HG03378 (cell line): ENCODE measurements around the gene ARMC6.
"Not testable (repeated sequence)": the region's sequence is repeated elsewhere in the genome, so short reads cannot be mapped to it uniquely, and the experiment has no call there.

Source experiments
- ATAC-seq: cut with Tn5 transposase; IDR thresholded peaks from one replicate; pipeline ENCODE4 v1.9.1; 2021; ENCODE audit warnings: mild to moderate bottlenecking, moderate library complexity; ENCODE audit not compliant: unreplicated experiment

The ARMC6 gene

DNA sequence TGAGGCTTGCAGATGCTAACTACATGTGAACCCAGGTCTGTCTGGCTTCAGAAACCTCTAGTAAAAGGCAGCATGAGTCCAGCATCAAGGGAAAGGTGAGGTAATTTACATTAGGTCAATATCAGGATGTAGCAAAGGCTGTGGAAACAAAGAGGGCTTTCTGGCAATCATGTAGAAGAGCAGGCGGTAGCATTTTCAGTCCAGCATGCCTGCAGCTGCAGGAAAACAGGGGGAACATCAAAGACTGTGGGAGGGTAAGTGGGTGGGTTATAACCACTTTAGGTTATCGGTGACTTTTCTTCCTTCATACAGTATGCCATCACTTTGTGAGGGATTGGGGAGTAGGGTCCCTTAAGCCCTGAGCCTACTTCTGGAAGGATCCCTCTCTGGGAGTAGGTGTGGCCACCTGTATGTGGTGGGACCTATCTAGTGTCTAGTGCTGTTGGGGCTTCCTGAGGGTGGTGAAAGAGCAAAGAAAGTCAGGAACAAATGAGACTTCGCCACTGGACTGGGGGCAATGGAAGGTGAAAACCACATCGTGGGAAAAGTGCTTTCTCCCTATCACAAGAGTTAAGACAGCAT, 10.9 kb upstream of the ARMC6 start:
- no peak for ATAC-seq

DNA sequence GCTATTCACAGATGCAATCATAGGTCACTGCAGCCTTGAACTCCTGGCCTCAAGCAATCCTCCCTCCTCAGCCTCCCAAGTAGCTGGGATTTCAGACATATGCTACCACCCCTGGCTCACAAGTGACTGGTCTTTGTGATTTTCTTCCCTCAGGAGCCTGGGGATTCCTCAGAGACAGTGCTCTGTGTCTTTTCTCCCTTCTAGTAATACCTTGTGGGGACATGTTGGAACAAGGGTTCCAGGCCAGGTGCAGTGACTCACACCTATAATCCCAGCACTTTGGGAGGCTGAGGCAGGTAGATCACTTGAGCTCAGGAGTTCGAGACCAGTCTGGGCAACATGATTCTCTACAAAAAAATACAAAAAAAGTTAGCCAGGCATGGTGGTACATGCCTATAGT, 10.0 kb upstream of the ARMC6 start:
- not testable (repeated sequence) for ATAC-seq

DNA sequence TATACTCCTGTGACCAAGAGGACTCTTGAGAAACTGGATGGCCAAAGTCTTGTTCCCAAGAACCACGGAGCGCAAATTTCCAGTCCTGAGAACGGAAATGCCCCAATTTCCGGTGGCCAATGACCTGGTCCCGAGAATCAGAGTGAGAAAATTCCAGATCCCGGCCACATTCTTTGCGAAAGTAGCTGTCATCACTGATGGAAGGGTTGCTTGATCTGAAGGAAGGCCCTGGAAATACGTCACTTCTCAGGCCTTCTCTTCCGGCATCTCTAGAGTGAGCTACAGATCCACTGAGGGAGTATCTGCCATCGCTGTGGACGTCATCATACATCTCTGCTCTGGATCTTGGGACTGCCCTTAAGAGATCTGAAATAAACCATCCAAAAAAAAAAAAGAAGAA, 7.5 kb upstream of the ARMC6 start:
- ATAC-seq = no peak

DNA sequence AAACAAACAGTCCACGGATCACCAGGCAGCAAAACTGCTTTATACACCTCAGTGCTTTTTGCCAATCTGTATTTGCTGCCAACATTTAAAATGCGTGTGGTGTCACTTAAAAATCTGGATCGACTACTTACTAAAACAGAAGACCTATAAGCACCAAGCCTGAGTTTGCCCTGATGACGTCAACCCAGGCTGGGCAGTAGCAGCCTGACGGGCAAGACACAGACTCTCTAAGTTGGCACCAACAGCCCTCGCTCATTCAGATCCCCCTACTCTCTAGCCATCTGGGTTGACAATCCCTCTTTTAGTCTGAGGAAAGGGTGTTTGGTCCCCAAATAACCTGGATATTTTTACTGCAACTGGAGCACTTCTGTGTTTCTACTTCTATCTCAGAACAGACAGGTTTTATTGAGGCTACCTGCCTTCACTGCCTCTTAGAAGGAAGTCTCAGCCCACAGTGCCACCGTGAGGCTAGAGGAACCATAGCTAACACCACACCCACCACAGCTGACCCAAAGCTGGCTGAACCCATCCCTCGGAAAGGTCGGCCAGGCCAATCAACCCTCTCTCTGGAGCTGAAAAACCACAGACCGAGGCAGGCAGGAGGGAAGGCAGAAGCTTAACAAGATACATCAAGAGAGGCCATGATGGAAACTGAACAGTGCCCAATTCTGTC, 7.0 kb upstream of the ARMC6 start:
- ATAC-seq = no peak

DNA sequence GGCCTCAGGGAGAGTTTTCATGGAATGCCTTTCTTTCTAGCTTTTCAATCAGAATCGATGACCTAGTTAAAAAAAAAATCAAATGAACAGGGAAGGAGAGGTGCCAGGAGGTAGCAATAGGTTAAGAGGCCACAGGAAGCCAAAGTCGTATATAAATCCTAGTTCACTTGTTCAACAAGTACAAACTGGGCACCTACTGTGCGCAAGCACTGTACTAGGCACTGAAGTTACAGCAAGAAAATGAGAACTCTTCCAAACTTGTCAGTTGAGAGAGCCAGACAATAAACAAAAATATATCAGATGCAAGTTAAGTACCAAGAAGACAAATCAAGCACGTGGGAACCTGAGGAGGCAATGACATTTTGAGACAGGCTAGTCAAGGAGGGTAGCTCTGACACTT, 6.2 kb upstream of the ARMC6 start:
- ATAC-seq = no peak

DNA sequence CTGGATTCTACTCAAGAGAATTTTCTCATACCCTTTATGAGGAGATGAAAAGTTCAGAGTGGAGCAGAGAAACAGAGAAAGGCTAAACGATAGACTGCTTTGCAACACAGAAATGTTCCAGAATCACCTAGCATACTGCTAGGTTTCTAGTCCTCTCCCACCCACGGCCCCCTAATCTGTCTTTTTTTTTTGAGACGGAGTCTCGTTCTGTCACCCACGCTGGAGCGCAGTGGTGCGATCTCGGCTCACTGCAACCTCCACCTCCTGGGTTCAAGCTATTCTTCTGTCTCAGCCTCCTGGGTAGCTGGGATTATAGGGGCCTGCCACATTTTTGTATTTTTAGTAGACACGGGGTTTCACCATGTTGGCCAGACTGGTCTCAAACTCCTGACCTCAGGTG, 4.9 kb upstream of the ARMC6 start:
- ATAC-seq = no peak

DNA sequence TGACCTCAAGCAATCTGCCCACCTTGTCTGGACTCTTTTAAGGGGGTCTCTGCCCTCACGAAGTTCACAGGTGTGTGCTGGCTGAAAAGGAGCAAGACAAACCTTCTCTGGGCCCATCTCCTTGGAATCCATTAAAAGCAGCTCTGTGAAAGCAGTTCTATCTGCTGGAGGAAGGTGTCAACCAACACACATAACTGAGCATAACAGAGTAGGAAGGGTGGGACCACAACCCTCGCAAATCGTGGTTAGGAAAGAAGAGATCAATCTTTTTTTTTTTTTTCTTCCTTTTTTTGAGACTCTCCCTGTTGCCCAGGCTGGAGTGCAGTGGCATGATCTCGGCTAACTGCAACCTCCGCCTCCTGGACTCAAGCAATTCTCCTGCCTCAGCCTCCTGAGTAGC, 1.5 kb upstream of the ARMC6 start:
- ATAC-seq = no peak

DNA sequence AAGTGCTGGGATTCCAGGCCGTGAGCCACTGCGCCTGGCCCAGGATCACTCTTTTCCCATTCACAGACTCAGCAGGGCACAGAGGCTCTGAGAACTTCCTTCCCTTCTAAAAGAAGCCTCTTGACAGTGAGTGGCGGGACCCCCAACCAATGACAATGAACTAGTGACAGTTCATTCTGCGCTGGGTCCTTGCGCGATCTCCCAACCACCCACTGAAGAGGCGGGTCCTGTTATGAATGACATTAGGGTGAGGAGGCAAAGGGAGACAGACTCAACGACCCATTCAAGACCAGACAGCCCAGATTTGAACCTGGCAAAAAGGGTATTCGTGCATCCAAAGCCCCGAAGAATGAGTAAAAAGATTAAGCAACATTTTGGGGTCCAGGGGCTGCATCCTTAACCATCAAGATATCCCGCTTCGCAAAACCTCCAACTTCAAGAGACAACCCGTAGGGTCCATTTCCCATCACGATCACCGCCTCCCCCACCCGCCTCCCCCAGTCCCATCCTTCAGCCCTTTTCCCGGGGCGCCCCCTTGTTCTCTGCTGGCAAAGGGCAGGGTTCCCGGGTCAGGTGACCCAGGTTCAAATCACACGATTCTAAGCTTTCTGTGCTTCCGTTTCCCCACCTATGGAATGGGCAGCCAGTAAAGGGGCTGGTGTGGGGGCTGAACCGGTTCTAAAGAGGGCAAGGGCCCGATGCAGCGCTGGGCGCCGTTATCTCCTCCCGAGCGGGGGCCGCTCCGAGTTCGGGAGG, 805 bp upstream of the ARMC6 start:
- no peak for ATAC-seq

DNA sequence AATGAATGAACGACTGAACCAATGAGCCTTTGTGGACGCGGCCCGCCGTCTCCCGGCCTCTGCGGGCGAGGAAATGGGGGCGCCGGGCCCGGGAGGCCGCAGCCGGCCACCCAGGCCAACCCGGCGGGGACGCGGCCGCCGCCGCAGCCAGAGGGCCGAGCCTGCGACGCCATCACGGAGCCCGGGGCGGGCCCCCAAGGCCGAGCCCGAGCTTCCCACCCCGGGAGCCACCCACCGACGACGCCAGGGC, 302 bp upstream of the ARMC6 start:
- ATAC-seq = peak; percentile 19

DNA sequence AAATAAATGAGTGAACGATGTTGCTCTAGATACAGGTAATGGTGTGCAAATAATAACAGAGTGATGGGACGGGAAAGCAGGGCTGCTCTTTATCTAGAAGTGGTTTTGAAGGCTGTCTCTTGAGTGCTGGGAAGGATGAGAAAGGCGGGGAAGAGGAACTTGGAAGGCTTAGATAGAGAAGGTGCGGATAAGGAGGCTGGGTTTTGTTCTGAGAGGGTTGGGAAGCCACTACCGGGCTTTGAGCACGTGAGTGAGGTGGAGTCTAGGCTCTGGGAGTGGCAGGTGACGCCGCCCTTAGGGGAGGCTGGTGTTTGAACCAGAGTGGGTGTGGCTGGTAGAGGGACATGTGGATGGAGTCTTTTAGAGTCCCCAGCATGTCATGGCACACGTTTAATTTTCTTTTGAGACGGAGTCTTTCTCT, 811 bp downstream of the ARMC6 start:
- peak; percentile 47 for ATAC-seq

DNA sequence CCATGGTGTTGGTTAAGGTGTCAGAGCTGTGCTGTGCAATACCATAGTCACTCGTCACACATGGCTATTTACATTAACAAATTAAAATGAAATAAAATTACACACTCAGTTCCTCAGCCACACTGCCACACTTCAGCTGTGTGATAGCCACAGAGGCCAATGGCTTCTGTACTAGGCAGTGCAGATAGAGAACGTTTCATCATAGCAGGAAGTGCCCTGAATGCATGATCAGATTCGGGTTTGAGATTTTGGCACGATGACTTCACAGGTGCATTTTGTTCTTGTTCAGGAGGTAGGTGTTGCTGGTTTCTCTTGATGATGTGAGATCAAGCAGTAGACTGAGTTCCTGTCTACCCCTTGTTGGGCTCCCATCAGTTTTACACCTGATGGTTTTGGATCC, 6.5 kb downstream of the ARMC6 start:
- ATAC-seq = no peak

DNA sequence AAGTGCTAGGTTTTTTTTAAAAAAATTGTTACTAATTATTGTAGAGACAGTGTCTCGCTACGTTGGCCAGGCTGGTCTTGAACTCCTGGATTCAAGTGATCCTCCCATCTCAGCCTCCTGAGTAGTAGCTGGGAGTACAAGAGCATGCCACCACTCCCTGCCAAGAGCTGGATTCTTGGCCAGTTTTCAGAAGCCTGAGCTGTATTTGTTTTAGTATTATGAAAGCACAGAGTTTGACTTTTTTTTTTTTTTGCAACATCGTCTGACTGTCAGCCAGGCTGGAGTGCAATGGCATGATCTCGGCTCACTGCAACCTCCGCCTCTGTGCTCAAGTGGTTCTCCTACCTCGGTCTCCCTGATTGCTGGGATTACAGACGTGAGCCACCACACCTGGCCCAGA, 7.0 kb downstream of the ARMC6 start:
- no peak for ATAC-seq

DNA sequence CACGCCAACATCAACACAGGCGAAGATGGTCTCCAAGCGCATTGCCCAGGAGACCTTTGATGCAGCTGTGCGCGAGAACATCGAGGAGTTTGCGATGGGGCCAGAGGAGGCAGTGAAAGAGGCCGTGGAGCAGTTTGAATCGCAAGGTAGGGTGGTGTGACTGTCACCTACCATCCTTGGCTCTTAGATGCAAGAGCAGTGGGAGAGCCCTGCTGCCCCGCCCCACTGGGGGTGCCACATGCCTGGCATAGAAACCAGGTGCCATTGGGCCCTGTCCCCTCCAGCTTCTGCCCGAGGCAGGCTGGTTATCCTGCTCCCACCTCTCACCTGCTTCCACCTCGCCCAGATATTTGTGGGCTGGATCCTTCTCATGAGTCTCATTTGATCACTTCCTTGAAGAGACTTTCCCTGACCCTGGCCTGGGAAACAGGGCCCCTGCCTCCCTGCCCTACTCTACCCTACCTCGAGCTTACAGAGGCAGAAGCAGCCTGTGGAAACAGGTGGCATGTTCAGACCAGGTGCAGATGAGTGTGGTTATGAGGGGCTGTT, 9.4 kb downstream of the ARMC6 start:
- no peak for ATAC-seq

DNA sequence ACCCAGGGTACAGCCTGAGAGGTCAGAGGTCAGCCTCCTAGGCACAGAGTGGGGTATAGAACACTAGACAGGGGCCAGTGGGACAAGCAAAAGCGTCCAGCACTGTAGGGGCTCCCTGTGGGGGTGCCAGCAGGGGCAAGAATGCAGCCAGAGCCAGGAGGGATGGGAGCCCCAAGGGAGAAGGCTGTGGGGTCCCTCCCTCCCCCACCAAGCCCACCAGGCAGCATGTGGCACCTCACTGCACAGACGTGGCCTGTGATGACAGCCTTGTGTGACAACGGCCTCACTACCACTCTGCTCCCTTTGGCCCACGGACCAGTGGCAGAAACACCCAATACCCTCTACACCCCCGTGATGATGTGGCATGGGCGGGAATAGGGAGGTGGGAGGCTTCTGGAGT, 10.1 kb downstream of the ARMC6 start:
- no peak for ATAC-seq

DNA sequence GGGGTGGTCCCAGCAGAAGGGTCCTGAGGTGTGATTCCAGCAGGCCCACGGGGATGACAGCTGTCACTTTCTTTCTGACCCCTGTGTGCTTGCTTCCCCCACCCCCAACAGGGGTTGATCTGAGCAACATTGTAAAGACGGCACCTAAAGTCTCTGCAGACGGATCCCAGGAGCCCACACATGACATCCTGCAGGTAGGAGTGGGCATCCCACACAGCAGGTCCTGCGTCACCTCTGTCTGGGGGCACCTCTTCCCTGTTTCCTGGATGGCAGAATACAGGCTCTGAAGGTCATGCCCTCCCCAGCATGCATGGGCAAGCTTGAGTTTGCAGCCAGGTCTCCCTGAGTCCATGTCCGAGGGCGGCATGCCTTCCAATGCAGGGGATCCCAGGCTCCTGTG, 10.5 kb downstream of the ARMC6 start:
- no peak for ATAC-seq

DNA sequence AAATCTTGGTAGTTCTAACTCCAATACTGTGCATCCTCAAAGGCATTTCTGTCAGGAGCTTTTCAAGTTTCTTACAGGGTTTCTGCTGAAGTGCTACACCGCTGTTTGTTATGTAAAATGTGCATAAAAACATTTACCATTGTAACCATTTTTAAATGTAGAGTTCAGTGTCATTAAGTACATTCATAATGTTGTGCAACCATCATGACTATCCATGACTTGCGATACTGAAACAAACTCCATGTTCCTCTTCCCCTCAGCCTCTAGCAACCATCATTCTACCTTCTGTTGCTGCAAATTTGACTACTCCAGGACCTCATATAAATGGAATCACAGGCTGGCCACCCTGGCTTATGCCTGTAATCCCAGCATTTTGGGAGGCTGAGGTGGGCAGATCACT, 16.0 kb downstream of the ARMC6 start:
- no peak for ATAC-seq

DNA sequence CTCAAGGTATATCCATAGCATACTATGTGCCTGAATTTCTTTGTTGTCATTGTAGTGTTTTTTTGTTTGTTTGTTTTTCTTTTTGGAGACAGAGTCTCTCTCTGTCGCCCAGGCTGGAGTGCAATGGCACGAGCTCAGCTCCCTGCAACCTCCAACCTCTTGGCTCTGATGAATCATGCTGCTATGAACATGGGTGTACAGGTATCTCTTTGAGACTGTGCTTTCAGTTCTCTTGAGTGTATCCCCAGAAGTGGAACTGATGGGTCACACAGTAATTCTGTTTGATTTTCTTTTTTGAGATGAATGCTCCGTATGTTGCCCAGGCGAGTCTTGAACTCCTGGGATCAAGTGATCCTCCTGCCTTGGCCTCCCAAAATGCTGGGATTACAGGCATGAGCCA, 16.7 kb downstream of the ARMC6 start:
- ATAC-seq = no peak

DNA sequence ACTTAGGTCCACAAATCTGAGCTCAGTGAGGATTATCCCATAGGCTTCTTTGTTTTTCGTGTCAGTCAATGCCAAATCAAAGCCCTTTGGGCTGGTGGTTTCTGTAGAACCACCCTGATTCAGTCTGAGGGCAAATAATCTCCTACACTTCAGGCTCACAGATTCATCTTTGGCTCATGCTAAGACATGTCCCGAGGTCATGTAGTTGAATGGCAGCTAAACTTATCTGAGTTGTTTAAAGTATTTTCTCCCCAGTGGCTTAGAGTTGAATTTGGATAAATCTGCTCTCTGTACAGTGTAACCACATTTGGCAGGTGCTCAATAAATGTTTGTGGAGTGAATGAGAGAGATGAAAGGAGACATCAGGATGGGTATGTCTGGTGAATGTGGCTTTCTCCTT, 17.3 kb downstream of the ARMC6 start:
- no peak for ATAC-seq

DNA sequence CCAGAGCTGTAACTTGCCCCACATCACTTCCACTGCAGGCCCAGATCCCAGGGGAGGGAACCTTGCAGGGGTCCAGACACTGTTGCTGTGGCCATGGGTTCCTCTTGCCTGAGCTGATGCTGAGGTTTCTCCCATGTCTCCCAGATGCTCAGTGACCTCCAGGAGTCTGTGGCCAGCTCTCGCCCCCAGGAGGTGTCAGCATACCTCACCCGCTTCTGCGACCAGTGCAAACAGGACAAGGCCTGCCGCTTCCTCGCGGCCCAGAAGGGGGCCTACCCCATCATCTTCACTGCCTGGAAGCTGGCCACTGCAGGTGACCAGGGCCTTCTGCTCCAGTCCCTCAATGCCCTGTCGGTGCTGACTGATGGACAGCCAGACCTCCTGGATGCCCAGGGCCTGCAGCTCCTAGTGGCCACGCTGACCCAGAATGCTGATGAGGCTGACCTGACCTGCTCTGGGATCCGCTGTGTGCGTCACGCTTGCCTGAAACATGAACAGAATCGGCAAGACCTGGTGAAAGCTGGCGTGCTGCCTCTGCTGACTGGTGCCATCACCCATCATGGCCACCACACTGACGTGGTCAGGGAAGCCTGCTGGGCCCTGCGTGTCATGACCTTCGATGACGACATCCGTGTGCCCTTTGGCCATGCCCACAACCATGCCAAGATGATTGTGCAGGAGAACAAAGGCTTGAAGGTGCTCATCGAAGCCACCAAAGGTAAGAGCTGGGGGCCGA, 18.2 kb downstream of the ARMC6 start:
- ATAC-seq = no peak

DNA sequence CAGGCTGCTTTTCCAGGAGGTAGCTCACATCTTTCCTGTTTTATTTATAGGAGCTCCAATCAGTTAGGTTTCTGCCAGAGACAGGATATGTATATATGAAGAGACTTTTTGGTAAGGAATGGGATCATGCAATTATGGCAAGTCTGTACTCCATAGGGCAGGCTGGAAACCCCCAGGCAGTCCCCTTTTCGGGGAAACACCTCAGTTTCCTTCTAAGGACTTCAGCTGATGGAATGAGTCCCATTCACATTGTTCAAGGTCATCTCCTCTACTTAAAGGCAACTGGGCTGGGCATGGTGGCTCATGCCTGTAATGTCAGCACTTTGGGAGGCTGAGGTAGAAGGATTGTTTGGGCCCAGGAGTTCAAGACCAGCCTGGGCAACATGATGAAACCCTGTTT, 19.5 kb downstream of the ARMC6 start:
- no peak for ATAC-seq

DNA sequence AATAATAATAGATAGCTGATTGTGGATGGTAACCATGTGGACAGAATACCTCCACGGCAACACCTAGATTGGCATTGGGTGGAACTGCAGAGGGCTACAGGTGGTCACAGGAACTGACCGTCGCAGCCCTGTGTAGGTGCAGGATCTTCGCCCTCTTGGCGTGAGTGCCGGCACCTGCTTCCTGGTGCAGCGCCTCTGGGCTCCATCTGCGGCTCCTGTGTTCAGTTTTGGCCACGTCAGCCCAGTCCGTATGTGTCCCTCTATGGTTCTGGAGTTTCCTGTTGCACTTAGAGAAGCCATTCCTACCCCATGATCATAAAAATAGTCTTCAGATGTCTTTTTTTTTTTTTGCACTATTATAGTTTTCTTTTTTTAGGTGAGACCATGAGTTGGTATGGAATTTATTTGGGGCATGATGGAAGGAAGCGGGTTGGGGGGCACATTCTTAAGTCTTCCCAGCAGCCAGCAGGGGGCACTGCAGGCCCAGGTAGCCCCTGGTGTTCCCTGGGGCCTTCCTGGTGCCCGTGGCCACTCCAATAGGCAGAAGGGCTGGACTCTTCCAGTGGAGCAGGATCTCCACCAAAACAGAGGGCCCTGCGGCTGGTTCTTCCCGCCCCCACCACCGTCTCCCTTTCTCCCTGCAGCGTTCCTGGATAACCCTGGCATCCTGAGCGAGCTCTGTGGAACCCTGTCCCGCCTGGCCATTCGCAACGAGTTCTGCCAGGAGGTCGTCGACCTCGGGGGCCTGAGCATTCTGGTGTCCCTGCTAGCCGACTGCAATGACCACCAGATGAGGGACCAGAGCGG, 20.3 kb downstream of the ARMC6 start:
- ATAC-seq = no peak
